Neural cell (in vitro differentiated cells): Measurements from ENCODE around the gene C11orf97.

Source experiments
- CTCF ChIP-seq: fragments of 450-650 bp; IDR thresholded peaks from 2 replicates; pipeline ENCODE4 v1.5.1; 2014; ENCODE audit warnings: antibody characterized with exemption, mild to moderate bottlenecking, moderate library complexity; ENCODE audit not compliant: poor library complexity, severe bottlenecking
- EZH2 ChIP-seq: fragments of 200-600, 300-800 bp; shearing (Covaris generic), sonication (generic); IDR thresholded peaks from 2 replicates; pipeline ENCODE4 v1.6.1; 2014; ENCODE audit warnings: antibody characterized with exemption, low read length, borderline replicate concordance, mild to moderate bottlenecking; ENCODE audit not compliant: insufficient read depth, poor library complexity, severe bottlenecking
- MXI1 ChIP-seq: fragments of 450-650 bp; conservative IDR thresholded peaks from 2 replicates; pipeline ENCODE4 v1.6.1; 2014; ENCODE audit warnings: antibody characterized with exemption, mild to moderate bottlenecking; ENCODE audit not compliant: poor library complexity, severe bottlenecking
- POLR2AphosphoS5 ChIP-seq: IDR thresholded peaks from 2 replicates; pipeline ENCODE4 v1.6.1; 2012
- RAD21 ChIP-seq: fragments of 450-650 bp; conservative IDR thresholded peaks from 2 replicates; pipeline ENCODE4 v1.6.1; 2014; ENCODE audit warnings: antibody characterized with exemption, mild to moderate bottlenecking, moderate library complexity
- REST ChIP-seq: IDR thresholded peaks from 2 replicates; pipeline ENCODE4 v1.6.1; 2012; ENCODE audit warnings: borderline replicate concordance
- TAF1 ChIP-seq: IDR thresholded peaks from 2 replicates; pipeline ENCODE4 v1.6.1; 2012; ENCODE audit warnings: low read depth

GRCh38 chr11:94568200-94568599 is 55.9 kb downstream of the C11orf97 start:
- TF ChIP-seq CTCF (no peak), MXI1 (no peak), EZH2 (no peak), RAD21 (no peak), REST (no peak), POLR2AphosphoS5 (no peak), TAF1 (no peak)
